ENCODE results near the gene LAMC1.

Gene LAMC1

DNA sequence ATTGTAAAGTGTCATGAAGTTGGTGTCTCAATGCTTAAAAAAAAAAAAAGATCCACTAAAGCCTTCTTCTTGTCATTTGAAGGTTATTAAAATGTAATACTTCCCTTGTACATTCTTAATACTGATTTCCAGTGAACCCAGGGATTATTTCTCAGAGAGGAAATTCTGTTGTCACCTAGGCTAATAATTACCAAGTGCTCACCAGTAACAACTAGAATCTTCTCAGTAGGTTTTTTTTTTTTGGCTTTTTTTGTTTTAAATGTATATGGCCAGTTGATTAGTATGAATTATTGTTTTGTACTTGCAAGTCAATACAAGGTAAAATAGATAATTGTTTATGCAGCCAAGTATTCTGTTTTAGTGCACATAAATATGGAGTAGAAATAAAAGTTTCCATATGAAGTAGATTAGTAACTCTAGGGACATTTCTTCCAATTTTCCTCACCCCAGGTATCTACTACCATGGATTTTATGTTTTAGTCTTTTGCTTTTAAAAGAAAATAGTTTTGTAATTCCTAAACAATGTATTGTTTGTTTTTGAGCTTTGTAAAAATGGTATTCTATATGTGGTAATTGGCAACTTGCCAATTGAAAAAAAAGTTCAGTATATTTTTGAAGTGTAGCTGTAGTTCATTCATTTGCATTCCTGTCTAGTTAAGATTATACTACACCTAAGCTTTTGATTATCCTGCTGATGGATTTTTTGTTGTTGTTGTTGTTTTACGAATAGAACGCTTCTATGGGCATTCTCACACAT is 21.9 kb downstream of the LAMC1 start:
- TF ChIP-seq, protein P1, sequence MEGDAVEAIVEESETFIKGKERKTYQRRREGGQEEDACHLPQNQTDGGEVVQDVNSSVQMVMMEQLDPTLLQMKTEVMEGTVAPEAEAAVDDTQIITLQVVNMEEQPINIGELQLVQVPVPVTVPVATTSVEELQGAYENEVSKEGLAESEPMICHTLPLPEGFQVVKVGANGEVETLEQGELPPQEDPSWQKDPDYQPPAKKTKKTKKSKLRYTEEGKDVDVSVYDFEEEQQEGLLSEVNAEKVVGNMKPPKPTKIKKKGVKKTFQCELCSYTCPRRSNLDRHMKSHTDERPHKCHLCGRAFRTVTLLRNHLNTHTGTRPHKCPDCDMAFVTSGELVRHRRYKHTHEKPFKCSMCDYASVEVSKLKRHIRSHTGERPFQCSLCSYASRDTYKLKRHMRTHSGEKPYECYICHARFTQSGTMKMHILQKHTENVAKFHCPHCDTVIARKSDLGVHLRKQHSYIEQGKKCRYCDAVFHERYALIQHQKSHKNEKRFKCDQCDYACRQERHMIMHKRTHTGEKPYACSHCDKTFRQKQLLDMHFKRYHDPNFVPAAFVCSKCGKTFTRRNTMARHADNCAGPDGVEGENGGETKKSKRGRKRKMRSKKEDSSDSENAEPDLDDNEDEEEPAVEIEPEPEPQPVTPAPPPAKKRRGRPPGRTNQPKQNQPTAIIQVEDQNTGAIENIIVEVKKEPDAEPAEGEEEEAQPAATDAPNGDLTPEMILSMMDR (IDR thresholded peaks at IDR 0.05; ENCODE audit: extremely low read depth, missing control alignments) = no peak
- DNase-seq (ENCODE audit: low spot score) = no peak

DNA sequence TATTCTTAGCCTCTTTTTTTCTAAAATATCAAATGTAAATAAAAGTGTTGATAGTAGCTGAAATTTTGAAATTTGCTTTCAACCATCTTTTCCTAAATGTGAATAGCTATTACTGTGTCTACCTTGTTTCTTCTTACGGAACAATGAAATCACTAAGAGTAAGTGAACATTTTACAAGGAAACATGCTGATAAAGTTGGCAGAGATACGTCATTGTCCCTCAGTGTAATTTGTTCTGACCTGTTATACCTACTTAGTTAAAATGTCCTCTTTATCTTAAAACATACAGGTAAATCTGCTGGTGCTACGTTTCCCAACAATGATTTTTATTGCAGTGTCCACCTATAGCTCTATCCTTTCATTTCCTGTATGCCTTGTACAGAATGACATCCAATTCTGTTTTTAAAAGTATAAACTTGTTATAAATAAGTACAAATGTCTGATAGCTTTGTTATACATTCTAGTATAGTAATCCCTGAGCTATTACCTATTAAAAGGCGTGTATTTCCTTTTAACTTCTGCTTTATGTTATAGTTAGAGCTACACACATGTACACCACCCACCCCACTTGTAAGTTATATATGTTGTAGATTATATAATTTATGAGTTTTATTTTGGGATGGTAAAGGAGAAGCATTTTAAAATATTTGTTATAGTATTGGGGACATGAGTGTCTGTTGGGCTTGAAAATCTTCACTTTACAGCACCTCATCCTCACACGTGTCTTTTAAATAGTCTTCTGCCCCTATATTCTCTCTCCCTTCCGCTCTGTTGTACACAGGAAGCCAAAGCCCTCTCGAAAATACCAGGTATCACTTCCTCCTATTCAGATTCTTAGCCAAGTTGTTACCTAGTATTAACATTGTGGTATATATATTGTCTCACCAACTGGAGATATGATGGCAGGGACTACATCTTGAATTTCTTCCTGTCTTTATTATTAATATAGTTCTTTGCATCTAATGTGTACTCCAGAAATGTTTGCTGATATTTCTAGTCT is 25.2 kb downstream of the LAMC1 start:
- TF ChIP-seq, protein P1 (IDR thresholded peaks at IDR 0.05; ENCODE audit: extremely low read depth, missing control alignments) = no peak
- peak; percentile 42 for DNase-seq (ENCODE audit: low spot score)

DNA sequence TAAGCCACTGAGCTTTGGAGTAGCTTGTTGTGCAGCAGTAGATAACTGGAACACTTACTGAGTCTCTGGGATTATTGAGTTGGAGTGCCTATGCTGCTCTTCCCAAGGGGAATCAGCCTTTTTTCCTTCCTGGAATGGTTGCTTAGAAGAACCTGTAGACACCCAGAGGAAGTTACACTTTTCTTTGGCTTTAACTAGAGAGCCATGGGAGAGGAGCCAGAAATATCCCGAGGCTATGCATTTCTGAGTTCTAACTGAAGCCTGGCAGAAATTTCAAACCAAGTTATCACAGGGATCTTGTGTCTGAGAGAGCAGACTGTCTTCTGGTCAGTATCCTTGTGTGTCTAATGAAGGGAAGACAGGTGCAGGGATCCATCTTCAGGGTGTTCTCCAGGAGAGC is 28.3 kb downstream of the LAMC1 start:
- no peak for DNase-seq (ENCODE audit: low spot score)
- TF ChIP-seq, protein P1 (IDR thresholded peaks at IDR 0.05; ENCODE audit: extremely low read depth, missing control alignments) = no peak

DNA sequence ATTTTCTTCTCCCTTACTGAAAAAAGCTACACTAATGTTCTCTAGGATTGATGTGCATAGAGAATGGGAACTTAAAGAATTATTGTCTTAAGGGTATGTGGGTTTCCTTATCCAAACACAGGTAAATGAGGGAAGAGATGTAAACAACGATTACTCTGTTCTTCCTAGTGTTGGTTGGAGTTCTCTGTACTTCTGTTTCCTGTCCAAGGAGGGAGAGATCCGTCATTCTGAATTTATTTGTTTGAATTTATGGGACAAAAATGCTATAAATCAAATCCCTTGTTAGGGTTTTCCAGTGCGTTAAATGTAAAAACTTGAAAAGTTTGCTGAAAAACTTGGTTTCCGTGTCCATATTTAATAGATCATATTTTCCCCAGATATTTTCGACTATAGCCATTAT is 29.6 kb downstream of the LAMC1 start:
- TF ChIP-seq, protein P1 (IDR thresholded peaks at IDR 0.05; ENCODE audit: extremely low read depth, missing control alignments) = no peak
- DNase-seq (ENCODE audit: low spot score) = no peak

DNA sequence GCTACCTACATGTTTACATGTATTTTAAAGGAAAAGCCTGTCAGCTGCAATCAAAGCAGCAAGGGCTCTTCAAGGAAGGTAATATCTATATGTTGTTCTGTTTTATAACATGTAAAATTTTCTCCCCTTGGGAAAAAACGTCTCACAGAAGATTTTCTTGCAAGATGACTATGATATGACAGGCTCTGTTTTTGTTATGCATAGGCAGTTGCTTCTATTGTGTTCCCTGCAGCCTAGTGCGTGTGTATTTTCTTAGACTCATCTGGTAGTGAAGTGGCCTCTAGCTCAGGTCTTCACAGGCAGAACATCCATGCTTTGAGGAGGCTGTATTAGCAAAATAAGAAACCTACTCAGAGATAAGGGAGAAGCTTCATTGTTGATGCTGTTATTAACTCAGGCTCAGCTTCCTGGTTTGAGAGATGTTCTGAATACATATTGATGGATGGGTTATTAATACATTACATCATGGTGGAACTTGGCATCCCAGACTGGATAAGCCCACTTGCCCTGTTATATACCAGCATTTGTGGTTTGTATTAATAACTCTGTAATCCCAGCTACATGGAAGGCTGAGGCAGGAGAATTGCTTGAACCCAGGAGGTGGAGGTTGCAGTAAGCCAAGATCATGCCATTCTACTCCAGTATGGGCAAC is 35.8 kb downstream of the LAMC1 start:
- no peak for DNase-seq (ENCODE audit: low spot score)
- TF ChIP-seq, protein P1 (IDR thresholded peaks at IDR 0.05; ENCODE audit: extremely low read depth, missing control alignments) = no peak

DNA sequence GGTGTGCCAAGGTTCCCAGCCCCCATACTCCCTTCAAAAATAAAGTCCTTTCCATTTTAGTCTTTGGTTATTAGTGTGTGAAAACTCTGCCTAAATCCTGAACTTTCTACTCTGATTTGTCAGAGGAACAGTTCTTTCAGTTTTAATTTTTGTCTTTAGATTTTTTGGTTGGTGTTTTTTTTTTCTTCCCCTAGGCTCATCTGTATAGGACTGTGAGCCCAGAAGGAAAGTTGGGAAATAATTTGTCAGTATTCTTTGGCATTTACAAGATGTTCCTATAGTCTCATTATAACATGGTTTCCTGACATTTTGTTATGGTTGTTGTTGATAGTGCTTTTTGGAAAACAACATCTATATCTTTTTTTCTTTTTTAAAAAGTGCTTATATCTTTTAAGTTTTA is 38.0 kb downstream of the LAMC1 start:
- TF ChIP-seq, protein P1 (IDR thresholded peaks at IDR 0.05; ENCODE audit: extremely low read depth, missing control alignments) = no peak
- DNase-seq (ENCODE audit: low spot score) = no peak

Measured in GM20000 (cell line).